Spinal cord (tissue), 10 donors: ENCODE measurements around the gene IL10RA. TPM values are rescaled to one million over a fixed set of nuclear protein-coding genes. Genes with fewer than 3 reads are reported as not detected.
A peak's percentile ranks its signal among the peaks of the same experiment; 100 is the strongest.

Source experiments
- DNase-seq, 6 donors: peaks; one replicate each; pipeline versions ENCODE4 v3.0.0 to v3.0.0-alpha.2; 2013 to 2015; ENCODE audit warnings: low spot score in 6 of 6, low read depth in 4 of 6
- H3K27ac ChIP-seq: one replicate; pipeline ENCODE4 v1.5.1; 2013; ENCODE audit warnings: low read depth, low read length, control low read depth
- H3K27me3 ChIP-seq: one replicate; pipeline ENCODE4 v1.6.1; 2013; ENCODE audit warnings: low read length; ENCODE audit not compliant: control insufficient read depth, insufficient read depth
- H3K36me3 ChIP-seq: one replicate; pipeline ENCODE4 v1.6.1; 2013; ENCODE audit warnings: low read length; ENCODE audit not compliant: control insufficient read depth, insufficient read depth
- H3K4me1 ChIP-seq: one replicate; pipeline ENCODE4 v1.6.1; 2013; ENCODE audit warnings: low read length; ENCODE audit not compliant: control insufficient read depth, insufficient read depth
- H3K4me3 ChIP-seq: one replicate; pipeline ENCODE4 v1.5.1; 2013; ENCODE audit warnings: low read depth, low read length, control low read depth
- H3K9me3 ChIP-seq: one replicate; pipeline ENCODE4 v1.6.1; 2013; ENCODE audit warnings: low read length; ENCODE audit not compliant: control insufficient read depth, insufficient read depth
- WGBS: methylation state at CpG from one replicate; pipeline ENCODE4 v1.1.5; 2013; ENCODE audit warnings: missing lambda C conversion rate; ENCODE audit not compliant: insufficient coverage; 5-methylcytosine and 5-hydroxymethylcytosine counted together
- polyA plus RNA-seq, 2 donors: library from polyadenylated mRNA; unstranded; fragments of 120-200 nt; gene quantifications; one replicate each; pipeline ENCODE4 v1.2.1, GENCODE V29; 2013; ENCODE audit not compliant: insufficient read length in 2 of 2
- total RNA-seq, 2 donors: library from RNA; depleted of rRNA in 1 of 2; stranded (reverse); fragments of 120-200 nt in 1 of 2; fragments of >200 nt in 1 of 2; gene quantifications; one replicate each; pipeline versions ENCODE4 v1.2.3 to v1.2.4, GENCODE V29; 2013 to 2014
- donor health status: healthy.

The IL10RA gene
- total and polyA plus RNA-seq, 4 donors = 2.9 to 7.2 (median 5.2) TPM

DNA sequence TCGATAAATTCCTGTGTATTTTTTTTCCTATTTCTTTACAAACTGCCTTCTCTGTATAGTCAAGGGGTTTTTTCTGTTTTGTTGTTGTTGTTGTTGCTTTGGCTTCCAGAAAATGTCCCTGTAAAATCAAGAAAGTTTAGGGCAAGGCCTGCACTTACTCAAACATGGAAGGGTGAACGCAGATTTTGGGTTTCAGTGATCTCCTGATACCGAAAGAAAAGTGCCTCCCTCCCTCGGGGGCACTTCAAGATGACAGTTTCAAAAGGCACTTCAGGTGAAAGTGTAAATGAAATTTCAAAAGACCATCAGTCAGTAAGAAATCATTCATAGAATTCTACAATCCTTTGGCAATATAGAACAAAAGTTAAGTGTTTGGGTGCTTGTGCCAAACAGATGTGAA is 47.2 kb downstream of the IL10RA start:
- Histone ChIP-seq H3K27ac (no peak overlapping the region), H3K36me3 (no peaks in the 10 kb centered on the region), H3K9me3 (no peaks in the 10 kb centered on the region), H3K27me3 (no peaks in the 10 kb centered on the region), H3K4me1 (no peaks in the 10 kb centered on the region), H3K4me3 (no peak overlapping the region)
- DNase-seq = no peak
- WGBS = 83% methylated on average over 1 of the region's 4 CpGs

DNA sequence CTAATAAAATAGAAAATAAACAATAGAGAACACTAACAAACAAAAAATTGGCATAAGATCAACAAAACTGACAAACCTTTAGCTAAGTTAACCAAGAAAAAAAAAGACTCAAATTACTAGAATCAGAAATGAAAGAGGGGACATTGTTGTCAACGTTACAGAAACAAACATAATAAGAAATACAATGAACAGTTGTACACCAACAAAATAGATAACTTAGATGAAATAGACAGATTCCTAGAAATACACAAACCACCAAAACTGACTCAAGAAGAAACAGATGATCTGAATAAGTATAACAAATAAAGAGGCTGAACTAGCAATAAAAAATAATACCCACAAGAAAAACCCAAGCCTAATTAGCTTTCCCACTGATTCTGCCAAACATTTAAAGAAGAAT is 55.9 kb downstream of the IL10RA start:
- Histone ChIP-seq H3K27ac (no peak overlapping the region), H3K9me3 (no peaks in the 10 kb centered on the region), H3K36me3 (no peaks in the 10 kb centered on the region), H3K27me3 (no peaks in the 10 kb centered on the region), H3K4me3 (no peak overlapping the region), H3K4me1 (no peaks in the 10 kb centered on the region)
- no CpG with 5 or more reads among the region's 1 CpG for WGBS
- no peak for DNase-seq

DNA sequence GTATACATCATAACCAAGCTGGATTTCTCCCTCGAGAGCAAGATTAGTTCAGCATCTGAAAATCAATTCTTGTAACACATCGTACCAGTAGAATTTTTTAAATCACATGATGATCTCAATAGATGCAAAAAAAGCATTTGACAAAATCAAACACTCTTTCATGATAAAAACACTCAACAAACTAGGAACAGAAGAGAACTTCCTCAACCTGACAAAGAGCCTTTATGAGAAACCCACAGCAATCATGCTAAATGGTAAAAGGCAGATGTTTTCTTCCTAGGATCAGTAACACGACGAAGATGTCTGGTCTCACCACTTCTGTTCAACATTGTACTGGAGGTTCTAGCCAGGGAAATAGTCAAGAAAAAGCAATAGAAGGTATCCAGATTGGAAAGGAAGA is 56.6 kb downstream of the IL10RA start:
- Histone ChIP-seq H3K4me1 (no peaks in the 10 kb centered on the region), H3K4me3 (no peak overlapping the region), H3K36me3 (no peaks in the 10 kb centered on the region), H3K27me3 (no peaks in the 10 kb centered on the region), H3K27ac (no peak overlapping the region), H3K9me3 (no peaks in the 10 kb centered on the region)
- WGBS = 60% methylated on average over 2 of the region's 4 CpGs
- DNase-seq = peak in 1 of 6 donors; percentile 11

DNA sequence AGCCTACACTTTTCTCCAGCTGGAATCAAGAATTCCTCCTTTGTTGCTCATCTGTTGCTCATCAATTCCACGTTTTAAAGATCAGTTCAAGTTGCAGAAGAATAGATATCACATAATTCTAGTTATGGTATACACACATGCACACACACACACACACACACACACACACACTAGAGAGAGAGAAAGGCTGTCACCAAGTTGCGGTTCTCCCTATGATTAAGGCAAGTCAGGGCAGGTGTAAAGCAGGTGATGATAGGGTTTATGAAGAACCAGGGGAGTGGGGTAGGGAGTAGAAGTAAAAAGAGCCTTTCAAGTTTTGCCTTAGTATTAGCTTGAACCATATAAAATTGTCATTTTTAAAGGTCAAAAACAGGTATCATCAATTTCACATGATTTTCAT is 59.0 kb downstream of the IL10RA start:
- Histone ChIP-seq H3K9me3 (no peaks in the 10 kb centered on the region), H3K4me3 (no peak overlapping the region), H3K27me3 (no peaks in the 10 kb centered on the region), H3K4me1 (no peaks in the 10 kb centered on the region), H3K36me3 (no peaks in the 10 kb centered on the region), H3K27ac (no peak overlapping the region)
- DNase-seq = no peak
- no CpG with 5 or more reads among the region's 2 CpGs for WGBS

DNA sequence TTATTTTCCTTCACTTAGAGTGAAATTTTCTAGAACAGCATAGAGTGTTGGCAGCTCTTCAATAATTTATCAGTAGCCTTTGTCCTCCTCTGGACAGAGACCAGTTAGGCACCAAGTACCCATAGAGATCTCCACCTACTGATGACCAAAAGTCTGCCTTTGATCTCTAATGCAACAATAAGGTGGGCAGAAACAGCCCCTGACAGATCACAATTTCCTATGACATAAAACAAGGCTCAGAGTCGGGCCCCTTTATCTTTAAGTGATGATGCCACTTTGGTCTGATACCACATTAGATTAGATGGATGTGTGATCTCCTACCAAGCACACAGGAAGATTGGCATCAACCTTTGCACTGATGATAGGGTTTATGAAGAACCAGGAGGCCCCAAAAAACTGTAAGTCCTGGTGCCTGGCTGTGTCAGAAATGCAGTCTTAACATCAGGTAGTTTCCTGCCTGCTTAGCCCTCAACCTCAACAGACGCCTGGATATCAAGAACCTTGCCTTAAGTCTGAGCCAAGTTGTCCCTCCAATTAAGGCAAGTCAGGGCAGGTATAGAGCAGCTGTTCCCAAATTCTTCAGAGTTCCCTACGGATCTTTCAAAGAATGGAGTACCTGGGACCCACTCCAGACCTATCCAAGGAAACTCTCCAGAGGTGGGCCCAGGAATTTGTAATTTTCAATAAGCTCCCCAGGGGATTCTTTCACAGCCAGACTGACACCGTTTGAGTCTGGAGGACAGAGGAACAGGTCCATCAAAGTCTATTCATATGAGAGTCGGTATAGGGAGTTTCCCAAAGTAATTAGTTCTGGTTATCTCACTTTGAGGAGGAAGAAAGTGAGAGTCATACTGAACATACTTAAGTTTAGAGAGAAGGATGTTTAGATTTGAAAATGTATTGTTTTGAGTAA is 60.1 kb downstream of the IL10RA start:
- no peak for DNase-seq
- no peaks in the 10 kb centered on the region for H3K4me1 ChIP-seq
- no peaks in the 10 kb centered on the region for H3K36me3 ChIP-seq
- H3K4me3 ChIP-seq = no peak overlapping the region
- 64% methylated on average over 4 of the region's 5 CpGs for WGBS
- no peaks in the 10 kb centered on the region for H3K9me3 ChIP-seq
- H3K27ac ChIP-seq = no peak overlapping the region
- H3K27me3 ChIP-seq = no peaks in the 10 kb centered on the region

DNA sequence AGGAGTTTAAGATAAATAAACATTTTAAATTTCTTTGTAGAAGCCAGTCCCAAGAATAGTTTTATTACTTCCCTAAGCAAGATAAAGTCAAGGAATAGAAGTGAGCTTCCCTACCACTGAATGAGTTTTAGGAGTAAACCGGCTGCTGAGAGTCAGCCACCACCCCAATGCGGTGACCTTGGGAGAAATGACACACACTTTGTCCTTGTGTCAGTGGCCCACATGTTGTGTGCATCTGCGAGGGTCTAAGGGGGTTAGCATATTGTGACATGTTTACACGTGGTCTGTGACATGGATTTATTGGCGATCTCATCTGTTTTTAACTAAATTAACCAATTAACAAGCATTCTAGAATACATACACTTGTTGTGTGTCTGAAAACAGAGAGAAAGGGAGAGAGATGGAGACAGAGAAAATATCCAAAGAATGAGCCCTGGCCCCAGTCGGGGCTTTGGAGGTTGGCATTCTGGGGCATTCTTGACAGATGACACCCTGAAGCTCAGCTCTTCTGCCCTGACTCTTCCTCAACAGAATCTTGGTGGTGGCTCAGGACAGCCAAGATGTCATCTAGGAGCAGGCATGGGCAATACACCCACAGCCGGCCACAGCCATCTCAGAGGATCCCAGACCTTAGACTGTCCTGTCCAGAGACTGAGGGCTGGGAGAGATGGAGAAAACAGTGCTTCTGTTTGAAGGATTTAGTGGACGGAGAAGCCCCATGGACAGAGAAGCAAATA is 60.9 kb downstream of the IL10RA start:
- no peaks in the 10 kb centered on the region for H3K4me1 ChIP-seq
- H3K9me3 ChIP-seq = no peaks in the 10 kb centered on the region
- H3K36me3 ChIP-seq = no peaks in the 10 kb centered on the region
- DNase-seq = no peak
- H3K27ac ChIP-seq = no peak overlapping the region
- H3K27me3 ChIP-seq = no peaks in the 10 kb centered on the region
- WGBS = 94% methylated on average over 4 of the region's 8 CpGs
- no peak overlapping the region for H3K4me3 ChIP-seq

DNA sequence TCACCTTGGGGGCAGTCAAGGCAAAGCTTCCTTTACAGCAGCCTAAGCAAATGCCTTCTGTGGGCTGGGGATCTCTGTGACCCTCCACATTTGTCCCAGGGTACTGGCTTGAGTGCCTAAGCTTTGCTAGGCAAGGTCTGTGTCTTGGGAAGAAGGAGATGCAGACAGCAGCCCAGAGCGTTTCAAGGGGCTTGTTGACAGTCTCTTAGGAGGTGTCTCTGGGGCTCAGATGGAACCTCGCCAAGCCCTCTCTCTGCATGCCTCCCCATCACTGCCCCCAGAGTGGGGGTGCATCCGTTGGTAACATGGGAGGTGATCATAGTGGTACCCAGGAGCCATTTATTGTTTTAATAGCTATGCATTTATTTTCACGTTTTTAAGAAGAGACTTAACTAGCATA is 61.6 kb downstream of the IL10RA start:
- Histone ChIP-seq H3K36me3 (no peaks in the 10 kb centered on the region), H3K4me3 (no peak overlapping the region), H3K4me1 (no peaks in the 10 kb centered on the region), H3K27me3 (no peaks in the 10 kb centered on the region), H3K9me3 (no peaks in the 10 kb centered on the region), H3K27ac (no peak overlapping the region)
- WGBS = no CpG with 5 or more reads among the region's 4 CpGs
- DNase-seq = no peak

DNA sequence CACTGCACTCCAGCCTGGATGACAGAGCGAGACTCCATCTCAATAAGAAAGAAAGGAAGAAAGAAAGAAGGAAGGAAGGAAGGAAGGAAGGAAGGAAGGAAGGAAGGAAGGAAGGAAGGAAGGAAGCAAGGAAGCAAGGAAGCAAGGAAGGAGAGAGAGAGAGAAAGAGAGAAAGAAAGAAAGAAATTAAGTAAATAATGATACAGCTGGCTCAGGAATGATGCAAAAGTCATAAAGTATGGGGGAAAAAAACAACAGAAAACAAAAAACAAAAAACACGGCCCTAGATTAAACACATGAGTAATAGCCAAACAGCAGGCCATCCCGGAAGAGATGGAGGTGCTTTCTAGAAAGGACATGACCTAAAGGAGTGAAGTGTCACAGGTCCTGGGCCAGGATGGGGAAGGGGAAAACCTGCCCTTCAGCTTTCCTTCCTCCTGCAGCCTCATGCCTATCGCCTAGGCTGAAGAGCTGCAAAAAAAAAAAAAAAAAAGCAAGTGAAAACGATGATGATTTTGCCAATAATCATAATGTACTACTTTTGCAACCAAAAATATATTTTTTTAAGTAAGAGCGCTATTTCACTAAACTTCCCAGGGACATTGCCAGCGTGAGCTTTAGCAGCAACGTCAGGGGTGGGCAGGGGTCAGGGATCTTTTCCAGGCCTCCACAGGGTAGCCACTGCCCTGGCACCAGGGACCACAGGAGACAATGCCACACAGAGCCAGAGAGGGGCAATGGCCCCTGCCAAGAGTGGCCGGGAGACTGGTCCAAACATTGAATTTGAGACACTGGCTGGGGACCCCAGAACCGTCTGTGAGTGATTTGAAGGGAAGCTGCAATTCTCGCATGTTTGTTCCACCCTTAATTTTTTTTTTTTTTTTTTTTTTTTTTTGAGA is 62.5 kb downstream of the IL10RA start:
- peak in 1 of 6 donors; percentile 11 for DNase-seq
- no peak overlapping the region for H3K27ac ChIP-seq
- 77% methylated on average over 4 of the region's 11 CpGs for WGBS
- H3K36me3 ChIP-seq = no peaks in the 10 kb centered on the region
- no peaks in the 10 kb centered on the region for H3K9me3 ChIP-seq
- no peaks in the 10 kb centered on the region for H3K4me1 ChIP-seq
- no peak overlapping the region for H3K4me3 ChIP-seq
- H3K27me3 ChIP-seq = no peaks in the 10 kb centered on the region

DNA sequence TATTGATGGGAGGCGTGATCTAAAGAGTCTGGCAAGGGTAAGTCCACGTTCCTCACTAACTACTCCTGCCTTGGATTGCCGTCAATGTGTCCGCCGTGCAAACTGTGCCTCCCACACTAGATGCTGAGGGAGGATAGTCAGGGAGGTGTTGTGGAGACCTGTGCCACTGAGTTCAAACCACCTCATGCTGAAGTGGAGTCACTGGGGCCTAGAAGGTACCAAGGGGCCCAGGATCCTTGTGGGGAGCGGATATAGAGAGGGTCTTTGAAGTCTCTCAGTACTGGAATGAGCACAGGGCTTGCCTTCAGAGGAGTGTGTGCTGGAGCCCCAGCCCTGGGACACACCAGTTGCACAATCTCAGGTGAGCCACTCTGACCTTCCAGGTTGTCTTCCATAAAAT is 63.6 kb downstream of the IL10RA start:
- no peak overlapping the region for H3K4me3 ChIP-seq
- no peaks in the 10 kb centered on the region for H3K4me1 ChIP-seq
- H3K27me3 ChIP-seq = no peaks in the 10 kb centered on the region
- DNase-seq = no peak
- no peaks in the 10 kb centered on the region for H3K36me3 ChIP-seq
- H3K9me3 ChIP-seq = no peaks in the 10 kb centered on the region
- H3K27ac ChIP-seq = no peak overlapping the region
- WGBS = 71% methylated on average over 4 of the region's 6 CpGs
